ENCODE data around the gene NKX3-2. TPM values are rescaled to one million over a fixed set of nuclear protein-coding genes. Genes with fewer than 3 reads are reported as not detected.
"Not testable (repeated sequence)": the region's sequence is repeated elsewhere in the genome, so short reads cannot be mapped to it uniquely, and the experiment has no call there.

The NKX3-2 gene
- total and polyA plus RNA-seq, 12 donors = 0.06 to 0.50 (median 0.24) TPM; not detected in 5

GRCh38 chr4:13567125-13567524, 22.8 kb upstream of the NKX3-2 start:
- no peak for DNase-seq
- H3K27me3 ChIP-seq = no peaks in the 10 kb centered on the region
- H3K4me3 ChIP-seq = no peak overlapping the region
- peaks cover 0 to 28% of the 10 kb centered on the region in 2 donors for H3K36me3 ChIP-seq (replicated peaks in 1 of 2)
- intact Hi-C loops (cut with DNase I) = no loop called here
- WGBS, 4 donors = 88 to 97% (median 93%) methylated on average over 4 to 5 of the region's 5 CpGs
- no peaks in the 10 kb centered on the region for H3K9me3 ChIP-seq (replicated peaks in 1 of 3)
- TF ChIP-seq, protein P1, sequence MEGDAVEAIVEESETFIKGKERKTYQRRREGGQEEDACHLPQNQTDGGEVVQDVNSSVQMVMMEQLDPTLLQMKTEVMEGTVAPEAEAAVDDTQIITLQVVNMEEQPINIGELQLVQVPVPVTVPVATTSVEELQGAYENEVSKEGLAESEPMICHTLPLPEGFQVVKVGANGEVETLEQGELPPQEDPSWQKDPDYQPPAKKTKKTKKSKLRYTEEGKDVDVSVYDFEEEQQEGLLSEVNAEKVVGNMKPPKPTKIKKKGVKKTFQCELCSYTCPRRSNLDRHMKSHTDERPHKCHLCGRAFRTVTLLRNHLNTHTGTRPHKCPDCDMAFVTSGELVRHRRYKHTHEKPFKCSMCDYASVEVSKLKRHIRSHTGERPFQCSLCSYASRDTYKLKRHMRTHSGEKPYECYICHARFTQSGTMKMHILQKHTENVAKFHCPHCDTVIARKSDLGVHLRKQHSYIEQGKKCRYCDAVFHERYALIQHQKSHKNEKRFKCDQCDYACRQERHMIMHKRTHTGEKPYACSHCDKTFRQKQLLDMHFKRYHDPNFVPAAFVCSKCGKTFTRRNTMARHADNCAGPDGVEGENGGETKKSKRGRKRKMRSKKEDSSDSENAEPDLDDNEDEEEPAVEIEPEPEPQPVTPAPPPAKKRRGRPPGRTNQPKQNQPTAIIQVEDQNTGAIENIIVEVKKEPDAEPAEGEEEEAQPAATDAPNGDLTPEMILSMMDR (IDR thresholded peaks at IDR 0.05) = no peak
- TF ChIP-seq POLR2A (IDR thresholded peaks at IDR 0.05) = no peak
- no peaks in the 10 kb centered on the region for H3K4me1 ChIP-seq (replicated peaks in 1 of 2)
- no peak overlapping the region for H3K27ac ChIP-seq

- H3K9me3 ChIP-seq (replicated peaks in 1 of 3) = no peaks in the 10 kb centered on the region
- intact Hi-C loops (cut with DNase I) = no loop called here
- H3K36me3 ChIP-seq (replicated peaks in 1 of 2) = no peaks in the 10 kb centered on the region
- H3K4me1 ChIP-seq (replicated peaks in 1 of 2) = no peaks in the 10 kb centered on the region
- TF ChIP-seq, protein P1 (IDR thresholded peaks at IDR 0.05) = no peak
- TF ChIP-seq POLR2A (IDR thresholded peaks at IDR 0.05) = no peak
- H3K4me3 ChIP-seq = no peak overlapping the region
- DNase-seq = no peak
- 82 to 94% (median 89%) methylated on average over 1 of the region's 1 CpG for WGBS, 4 donors
- H3K27ac ChIP-seq = no peak overlapping the region
- no peaks in the 10 kb centered on the region for H3K27me3 ChIP-seq
Observed at GRCh38 chr4:13562876-13563275, 18.6 kb upstream of the NKX3-2 start.

- 52 to 60% (median 56%) methylated on average over 4 of the region's 4 CpGs for WGBS, 4 donors
- Histone ChIP-seq H3K4me1 (replicated peaks in 1 of 2) (no peaks in the 10 kb centered on the region), H3K27ac (no peak overlapping the region), H3K9me3 (replicated peaks in 1 of 3) (no peaks in the 10 kb centered on the region), H3K4me3 (no peak overlapping the region), H3K27me3 (no peaks in the 10 kb centered on the region), H3K36me3 (replicated peaks in 1 of 2) (no peaks in the 10 kb centered on the region)
- intact Hi-C loops (cut with DNase I) = no loop called here
- no peak for DNase-seq
- no peak for TF ChIP-seq POLR2A (IDR thresholded peaks at IDR 0.05)
- TF ChIP-seq, protein P1 (IDR thresholded peaks at IDR 0.05) = no peak
Observed at GRCh38 chr4:13561673-13562072, 17.4 kb upstream of the NKX3-2 start.

DNA sequence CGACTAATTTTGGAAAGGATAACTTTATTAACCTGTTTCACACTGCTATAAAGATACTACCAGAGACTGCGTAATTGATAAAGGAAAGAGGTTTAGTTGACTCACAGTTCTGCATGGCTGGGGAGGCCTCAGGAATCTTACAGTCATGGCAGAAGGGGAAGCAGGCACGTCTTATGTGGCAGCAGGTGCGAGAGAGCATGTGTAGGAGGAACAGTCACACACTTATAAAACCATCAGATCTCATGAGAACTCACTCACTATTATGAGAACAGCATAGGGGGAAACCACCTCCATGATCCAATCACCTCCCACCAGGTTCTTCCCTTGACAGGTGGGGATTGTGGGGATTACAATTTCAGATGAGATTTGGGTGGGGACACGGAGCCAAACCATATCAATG, 15.8 kb upstream of the NKX3-2 start:
- H3K27me3 ChIP-seq; H3K36me3 ChIP-seq (replicated peaks in 1 of 2); H3K9me3 ChIP-seq (replicated peaks in 1 of 3); intact Hi-C loops (cut with DNase I); H3K27ac ChIP-seq; DNase-seq; H3K4me3 ChIP-seq; H3K4me1 ChIP-seq (replicated peaks in 1 of 2): not testable (repeated sequence)
- 55 to 75% (median 70%) methylated on average over 5 of the region's 5 CpGs for WGBS, 4 donors

DNA sequence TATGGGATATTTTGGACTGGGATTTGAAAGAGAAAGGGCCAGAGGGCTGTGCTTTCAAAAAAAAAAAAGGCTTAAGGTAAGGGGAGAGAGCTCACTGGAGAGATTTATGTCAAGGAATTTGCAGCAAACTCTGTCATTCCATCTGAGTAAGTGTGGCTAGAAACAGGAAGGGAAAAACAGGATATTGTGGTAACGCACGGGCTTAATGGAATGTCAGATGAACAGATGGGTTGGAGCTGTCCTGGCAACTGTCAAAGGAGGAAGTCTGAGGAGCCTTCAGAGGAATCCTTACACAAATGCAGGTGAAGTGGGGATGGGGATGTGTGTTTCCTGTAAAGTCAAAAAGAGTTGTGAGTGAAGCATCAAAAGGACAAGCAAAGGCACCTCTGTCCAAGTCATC, 15.1 kb upstream of the NKX3-2 start:
- no peak overlapping the region for H3K27ac ChIP-seq
- DNase-seq = no peak
- no peaks in the 10 kb centered on the region for H3K9me3 ChIP-seq (replicated peaks in 1 of 3)
- TF ChIP-seq, protein P1 (IDR thresholded peaks at IDR 0.05) = no peak
- TF ChIP-seq POLR2A (IDR thresholded peaks at IDR 0.05) = no peak
- H3K4me1 ChIP-seq (replicated peaks in 1 of 2) = no peaks in the 10 kb centered on the region
- no peaks in the 10 kb centered on the region for H3K36me3 ChIP-seq (replicated peaks in 1 of 2)
- H3K4me3 ChIP-seq = no peak overlapping the region
- intact Hi-C loops (cut with DNase I) = loop anchor here in 1 of 2 donors (10.0 kb wide), 1 partner anchor 825 kb away; no protein-coding TSS in a partner anchor
- no peaks in the 10 kb centered on the region for H3K27me3 ChIP-seq
- 41 to 55% (median 46%) methylated on average over 2 of the region's 2 CpGs for WGBS, 4 donors
